H1 (cell line): Measurements from ENCODE around the gene MYOT. TPM values are rescaled to one million over a fixed set of nuclear protein-coding genes. Genes with fewer than 3 reads are reported as not detected.

ENCODE experiments used
- EZH2 ChIP-seq: fragments of 200-600 bp; sonication (generic); IDR thresholded peaks from 2 replicates; pipeline ENCODE4 v1.7.1; 2012; ENCODE audit warnings: low read depth, mild to moderate bottlenecking, moderate library complexity, low read length, inconsistent platforms; ENCODE audit not compliant: severe bottlenecking
- polyA plus RNA-seq, 7 experiments: library from polyadenylated mRNA; depleted of rRNA in 3 of 7; stranded (reverse) in 5 of 7; unstranded in 2 of 7; fragments of >200 nt in 5 of 7; fragments of 200-250 nt in 2 of 7; gene quantifications; 1 replicate in 5 of 7; 2 replicates in 1 of 7; 4 replicates in 1 of 7; pipeline versions ENCODE4 v1.2.1 to v1.2.3, GENCODE V29; 2011 to 2013; ENCODE audit warnings: missing spikeins in 2 of 7, mixed read lengths in 2 of 7
- total RNA-seq: library from RNA; stranded (reverse); fragmentation: NEBNext Ultra II Directional; extraction: Animal tissue kit (Norgen Biotek cat#: 25700); gene quantifications from 2 replicates; pipeline ENCODE4 v1.2.1, GENCODE V29; 2021
- TF ChIP-seq, protein P1 (sequence below): fragments of 300-600 bp; sonication (generic); IDR thresholded peaks from 2 replicates; pipeline ENCODE4 v1.7.1; 2012; ENCODE audit warnings: low read length, moderate library complexity, mild to moderate bottlenecking, inconsistent platforms; ENCODE audit not compliant: insufficient replicate concordance

Gene MYOT
- total and polyA plus RNA-seq, 2 of the 8 experiments (the other 6 are each of a cell fraction or from before 2014, with no cell fraction given), result not detected

DNA sequence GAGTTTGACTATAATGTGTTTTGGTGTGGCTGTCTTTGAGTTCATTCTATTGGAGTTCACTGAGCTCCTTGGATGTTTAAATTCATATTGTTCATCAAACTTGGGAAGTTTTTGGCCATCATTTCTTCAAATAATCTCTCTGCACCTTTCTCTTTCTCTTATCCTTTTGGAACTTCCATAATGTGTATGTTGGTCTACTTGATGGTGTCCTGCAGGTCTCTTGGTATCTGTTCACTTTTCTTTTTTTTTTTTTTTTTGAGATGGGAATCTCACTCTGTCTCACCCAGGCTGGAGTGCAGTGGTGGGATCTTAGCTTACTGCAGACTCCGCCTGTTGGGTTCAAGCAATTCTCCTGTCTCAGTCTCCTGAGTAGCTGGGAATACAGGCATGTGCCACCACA lies 49.3 kb downstream of the MYOT start (continued):
- TF ChIP-seq, protein P1, sequence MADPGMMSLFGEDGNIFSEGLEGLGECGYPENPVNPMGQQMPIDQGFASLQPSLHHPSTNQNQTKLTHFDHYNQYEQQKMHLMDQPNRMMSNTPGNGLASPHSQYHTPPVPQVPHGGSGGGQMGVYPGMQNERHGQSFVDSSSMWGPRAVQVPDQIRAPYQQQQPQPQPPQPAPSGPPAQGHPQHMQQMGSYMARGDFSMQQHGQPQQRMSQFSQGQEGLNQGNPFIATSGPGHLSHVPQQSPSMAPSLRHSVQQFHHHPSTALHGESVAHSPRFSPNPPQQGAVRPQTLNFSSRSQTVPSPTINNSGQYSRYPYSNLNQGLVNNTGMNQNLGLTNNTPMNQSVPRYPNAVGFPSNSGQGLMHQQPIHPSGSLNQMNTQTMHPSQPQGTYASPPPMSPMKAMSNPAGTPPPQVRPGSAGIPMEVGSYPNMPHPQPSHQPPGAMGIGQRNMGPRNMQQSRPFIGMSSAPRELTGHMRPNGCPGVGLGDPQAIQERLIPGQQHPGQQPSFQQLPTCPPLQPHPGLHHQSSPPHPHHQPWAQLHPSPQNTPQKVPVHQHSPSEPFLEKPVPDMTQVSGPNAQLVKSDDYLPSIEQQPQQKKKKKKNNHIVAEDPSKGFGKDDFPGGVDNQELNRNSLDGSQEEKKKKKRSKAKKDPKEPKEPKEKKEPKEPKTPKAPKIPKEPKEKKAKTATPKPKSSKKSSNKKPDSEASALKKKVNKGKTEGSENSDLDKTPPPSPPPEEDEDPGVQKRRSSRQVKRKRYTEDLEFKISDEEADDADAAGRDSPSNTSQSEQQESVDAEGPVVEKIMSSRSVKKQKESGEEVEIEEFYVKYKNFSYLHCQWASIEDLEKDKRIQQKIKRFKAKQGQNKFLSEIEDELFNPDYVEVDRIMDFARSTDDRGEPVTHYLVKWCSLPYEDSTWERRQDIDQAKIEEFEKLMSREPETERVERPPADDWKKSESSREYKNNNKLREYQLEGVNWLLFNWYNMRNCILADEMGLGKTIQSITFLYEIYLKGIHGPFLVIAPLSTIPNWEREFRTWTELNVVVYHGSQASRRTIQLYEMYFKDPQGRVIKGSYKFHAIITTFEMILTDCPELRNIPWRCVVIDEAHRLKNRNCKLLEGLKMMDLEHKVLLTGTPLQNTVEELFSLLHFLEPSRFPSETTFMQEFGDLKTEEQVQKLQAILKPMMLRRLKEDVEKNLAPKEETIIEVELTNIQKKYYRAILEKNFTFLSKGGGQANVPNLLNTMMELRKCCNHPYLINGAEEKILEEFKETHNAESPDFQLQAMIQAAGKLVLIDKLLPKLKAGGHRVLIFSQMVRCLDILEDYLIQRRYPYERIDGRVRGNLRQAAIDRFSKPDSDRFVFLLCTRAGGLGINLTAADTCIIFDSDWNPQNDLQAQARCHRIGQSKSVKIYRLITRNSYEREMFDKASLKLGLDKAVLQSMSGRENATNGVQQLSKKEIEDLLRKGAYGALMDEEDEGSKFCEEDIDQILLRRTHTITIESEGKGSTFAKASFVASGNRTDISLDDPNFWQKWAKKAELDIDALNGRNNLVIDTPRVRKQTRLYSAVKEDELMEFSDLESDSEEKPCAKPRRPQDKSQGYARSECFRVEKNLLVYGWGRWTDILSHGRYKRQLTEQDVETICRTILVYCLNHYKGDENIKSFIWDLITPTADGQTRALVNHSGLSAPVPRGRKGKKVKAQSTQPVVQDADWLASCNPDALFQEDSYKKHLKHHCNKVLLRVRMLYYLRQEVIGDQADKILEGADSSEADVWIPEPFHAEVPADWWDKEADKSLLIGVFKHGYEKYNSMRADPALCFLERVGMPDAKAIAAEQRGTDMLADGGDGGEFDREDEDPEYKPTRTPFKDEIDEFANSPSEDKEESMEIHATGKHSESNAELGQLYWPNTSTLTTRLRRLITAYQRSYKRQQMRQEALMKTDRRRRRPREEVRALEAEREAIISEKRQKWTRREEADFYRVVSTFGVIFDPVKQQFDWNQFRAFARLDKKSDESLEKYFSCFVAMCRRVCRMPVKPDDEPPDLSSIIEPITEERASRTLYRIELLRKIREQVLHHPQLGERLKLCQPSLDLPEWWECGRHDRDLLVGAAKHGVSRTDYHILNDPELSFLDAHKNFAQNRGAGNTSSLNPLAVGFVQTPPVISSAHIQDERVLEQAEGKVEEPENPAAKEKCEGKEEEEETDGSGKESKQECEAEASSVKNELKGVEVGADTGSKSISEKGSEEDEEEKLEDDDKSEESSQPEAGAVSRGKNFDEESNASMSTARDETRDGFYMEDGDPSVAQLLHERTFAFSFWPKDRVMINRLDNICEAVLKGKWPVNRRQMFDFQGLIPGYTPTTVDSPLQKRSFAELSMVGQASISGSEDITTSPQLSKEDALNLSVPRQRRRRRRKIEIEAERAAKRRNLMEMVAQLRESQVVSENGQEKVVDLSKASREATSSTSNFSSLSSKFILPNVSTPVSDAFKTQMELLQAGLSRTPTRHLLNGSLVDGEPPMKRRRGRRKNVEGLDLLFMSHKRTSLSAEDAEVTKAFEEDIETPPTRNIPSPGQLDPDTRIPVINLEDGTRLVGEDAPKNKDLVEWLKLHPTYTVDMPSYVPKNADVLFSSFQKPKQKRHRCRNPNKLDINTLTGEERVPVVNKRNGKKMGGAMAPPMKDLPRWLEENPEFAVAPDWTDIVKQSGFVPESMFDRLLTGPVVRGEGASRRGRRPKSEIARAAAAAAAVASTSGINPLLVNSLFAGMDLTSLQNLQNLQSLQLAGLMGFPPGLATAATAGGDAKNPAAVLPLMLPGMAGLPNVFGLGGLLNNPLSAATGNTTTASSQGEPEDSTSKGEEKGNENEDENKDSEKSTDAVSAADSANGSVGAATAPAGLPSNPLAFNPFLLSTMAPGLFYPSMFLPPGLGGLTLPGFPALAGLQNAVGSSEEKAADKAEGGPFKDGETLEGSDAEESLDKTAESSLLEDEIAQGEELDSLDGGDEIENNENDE, result no peak
- no peak for TF ChIP-seq EZH2
- TF ChIP-seq, all 59 proteins: peak for 0
